AG09309 (cell line): ENCODE results near the gene SNX30.

Experiments
- DNase-seq: peaks from one replicate; pipeline ENCODE4 v3.0.0-alpha.2; 2010; ENCODE audit warnings: low read depth
- H3K4me3 ChIP-seq: 2 replicates; pipeline ENCODE4 v1.5.1; 2011; ENCODE audit warnings: mild to moderate bottlenecking, low read depth, low read length, moderate library complexity; ENCODE audit not compliant: control insufficient read depth
- TF ChIP-seq, protein P1 (sequence below): IDR thresholded peaks from 2 replicates; pipeline ENCODE4 v1.5.1; 2011; ENCODE audit warnings: mild to moderate bottlenecking, low read depth, low read length, inconsistent platforms; ENCODE audit not compliant: insufficient read depth, control insufficient read depth; ENCODE audit errors: missing control alignments

SNX30 gene

GRCh38 chr9:112780450-112781036, 30.0 kb downstream of the SNX30 start:
- no peak overlapping the region for H3K4me3 ChIP-seq
- no peak for DNase-seq
- TF ChIP-seq, protein P1, sequence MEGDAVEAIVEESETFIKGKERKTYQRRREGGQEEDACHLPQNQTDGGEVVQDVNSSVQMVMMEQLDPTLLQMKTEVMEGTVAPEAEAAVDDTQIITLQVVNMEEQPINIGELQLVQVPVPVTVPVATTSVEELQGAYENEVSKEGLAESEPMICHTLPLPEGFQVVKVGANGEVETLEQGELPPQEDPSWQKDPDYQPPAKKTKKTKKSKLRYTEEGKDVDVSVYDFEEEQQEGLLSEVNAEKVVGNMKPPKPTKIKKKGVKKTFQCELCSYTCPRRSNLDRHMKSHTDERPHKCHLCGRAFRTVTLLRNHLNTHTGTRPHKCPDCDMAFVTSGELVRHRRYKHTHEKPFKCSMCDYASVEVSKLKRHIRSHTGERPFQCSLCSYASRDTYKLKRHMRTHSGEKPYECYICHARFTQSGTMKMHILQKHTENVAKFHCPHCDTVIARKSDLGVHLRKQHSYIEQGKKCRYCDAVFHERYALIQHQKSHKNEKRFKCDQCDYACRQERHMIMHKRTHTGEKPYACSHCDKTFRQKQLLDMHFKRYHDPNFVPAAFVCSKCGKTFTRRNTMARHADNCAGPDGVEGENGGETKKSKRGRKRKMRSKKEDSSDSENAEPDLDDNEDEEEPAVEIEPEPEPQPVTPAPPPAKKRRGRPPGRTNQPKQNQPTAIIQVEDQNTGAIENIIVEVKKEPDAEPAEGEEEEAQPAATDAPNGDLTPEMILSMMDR, result no peak

GRCh38 chr9:112782218-112782617, 31.7 kb downstream of the SNX30 start:
- TF ChIP-seq, protein P1, result no peak
- H3K4me3 ChIP-seq, result no peak overlapping the region

GRCh38 chr9:112783551-112783954, 33.0 kb downstream of the SNX30 start:
- TF ChIP-seq, protein P1, result no peak
- DNase-seq, result no peak
- no peak overlapping the region for H3K4me3 ChIP-seq

More at GRCh38 chr9:112782218-112782617, 31.7 kb downstream of the SNX30 start:
- DNase-seq, result no peak

- no peak overlapping the region for H3K4me3 ChIP-seq
- DNase-seq, result no peak
- TF ChIP-seq, protein P1, result no peak
Observed at GRCh38 chr9:112784020-112784785, 33.6 kb downstream of the SNX30 start.

- TF ChIP-seq, protein P1, result no peak
- no peak for DNase-seq
- no peak overlapping the region for H3K4me3 ChIP-seq
Observed at GRCh38 chr9:112785986-112786385, 35.4 kb downstream of the SNX30 start.

GRCh38 chr9:112786829-112787520, 36.4 kb downstream of the SNX30 start:
- DNase-seq, result no peak
- H3K4me3 ChIP-seq, result no peak overlapping the region
- TF ChIP-seq, protein P1, result no peak
